Mammary epithelial cell (primary cell): ENCODE measurements around the gene LIMK2.

Experiments used
- CTCF ChIP-seq, 2 donors: IDR thresholded peaks in 1 of 2; conservative IDR thresholded peaks in 1 of 2; 2 replicates each; pipeline ENCODE4 v1.5.1; 2011 to 2012; ENCODE audit warnings: inconsistent platforms in 2 of 2, low read length in 2 of 2, mild to moderate bottlenecking in 2 of 2, control low read depth in 1 of 2, low read depth in 1 of 2; ENCODE audit not compliant: insufficient read depth in 1 of 2; ENCODE audit errors: extremely low read depth in 1 of 2
- EZH2 ChIP-seq: IDR thresholded peaks from 2 replicates; pipeline ENCODE4 v1.6.1; 2012; ENCODE audit warnings: low read length, inconsistent platforms, borderline replicate concordance

GRCh38 chr22:31287818-31288495 is 75.9 kb downstream of the LIMK2 start:
- TF ChIP-seq CTCF (conservative IDR thresholded peaks at IDR 0.05 in 1 of 2, IDR thresholded peaks at IDR 0.05 in 1 of 2; ENCODE audit: extremely low read depth in 1 of 2, insufficient read depth in 1 of 2, low read depth in 1 of 2, low read length in 2 of 2) (no peak), EZH2 (no peak)
